ENCODE results near the gene CHST8.

CHST8 gene

DNA sequence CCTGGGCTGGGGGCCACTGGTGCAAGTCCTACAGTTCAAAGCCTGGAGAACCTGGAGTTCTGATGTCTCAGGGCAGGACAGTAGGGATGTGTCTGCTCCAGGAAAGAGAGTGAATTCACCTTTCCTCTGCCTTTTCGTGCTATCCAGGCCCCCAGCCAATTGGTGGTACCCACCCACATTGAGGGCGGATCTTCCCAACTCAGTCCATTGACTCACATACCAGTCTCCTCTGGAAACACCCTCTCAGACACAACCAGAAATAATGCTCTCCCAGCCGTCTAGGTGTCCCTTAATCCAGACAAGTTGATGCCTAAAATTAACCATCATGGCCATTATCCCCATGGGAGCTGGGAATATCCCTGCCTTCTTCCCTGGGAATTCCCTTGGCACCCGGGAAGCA is 38.8 kb upstream of the CHST8 start:
- H3K27ac ChIP-seq, result no peak overlapping the region
- DNase-seq (ENCODE audit: low spot score), result no peak
- no peak for TF ChIP-seq CTCF (conservative IDR thresholded peaks at IDR 0.05; ENCODE audit: low read depth)
- CTCF ChIA-PET, result no interaction called here
- POLR2A ChIA-PET (ENCODE audit: low non-redundant PET), result no interaction called here

GRCh38 chr19:33587150-33587549 is 34.6 kb upstream of the CHST8 start:
- ChIA-PET CTCF (interaction anchor here (0.6 kb wide), 1 partner anchor 429 kb away, joined by 3 read pairs; no protein-coding TSS in a partner anchor), POLR2A (ENCODE audit: low non-redundant PET) (no interaction called here)
- TF ChIP-seq CTCF (conservative IDR thresholded peaks at IDR 0.05; ENCODE audit: low read depth), result no peak

GRCh38 chr19:33590224-33590623 is 31.5 kb upstream of the CHST8 start:
- ChIA-PET POLR2A (ENCODE audit: low non-redundant PET) (no interaction called here), CTCF (no interaction called here)
- TF ChIP-seq CTCF (conservative IDR thresholded peaks at IDR 0.05; ENCODE audit: low read depth), result no peak

More at GRCh38 chr19:33587150-33587549, 34.6 kb upstream of the CHST8 start:
- no peak for DNase-seq (ENCODE audit: low spot score)
- no peak overlapping the region for H3K27ac ChIP-seq

GRCh38 chr19:33595783-33596182 is 26.0 kb upstream of the CHST8 start:
- ChIA-PET POLR2A (ENCODE audit: low non-redundant PET) (no interaction called here), CTCF (interaction anchor here (0.6 kb wide), 2 partner anchors 43 to 411 kb away, joined by 3 to 6 read pairs; no protein-coding TSS in a partner anchor)
- no peak for TF ChIP-seq CTCF (conservative IDR thresholded peaks at IDR 0.05; ENCODE audit: low read depth)
- DNase-seq (ENCODE audit: low spot score), result no peak
- no peak overlapping the region for H3K27ac ChIP-seq

More at GRCh38 chr19:33590224-33590623, 31.5 kb upstream of the CHST8 start:
- no peak for DNase-seq (ENCODE audit: low spot score)
- H3K27ac ChIP-seq, result no peak overlapping the region

DNA sequence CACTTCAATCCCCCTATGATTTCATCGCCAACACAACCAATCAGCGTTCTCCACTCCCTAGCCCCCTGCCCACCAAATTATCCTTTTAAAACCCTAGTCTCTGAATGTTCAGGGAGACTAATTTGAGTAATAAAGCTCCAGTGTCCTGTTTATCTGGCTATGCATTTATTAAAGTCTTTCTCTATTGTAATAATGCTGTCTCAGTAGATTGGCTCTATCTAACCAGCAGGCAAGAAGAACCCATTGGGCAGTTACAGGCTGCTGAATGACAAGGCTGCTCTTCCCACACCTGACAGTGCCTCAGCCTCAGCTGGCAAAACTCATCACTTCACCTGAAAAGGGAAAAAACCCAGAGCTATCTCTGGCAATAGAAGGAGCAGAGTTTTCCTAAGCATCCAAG is 20.2 kb upstream of the CHST8 start:
- ChIA-PET POLR2A (ENCODE audit: low non-redundant PET) (no interaction called here), CTCF (interaction anchor here (0.5 kb wide), 1 partner anchor 37 kb away, joined by 3 read pairs; no protein-coding TSS in a partner anchor)
- no peak for TF ChIP-seq CTCF (conservative IDR thresholded peaks at IDR 0.05; ENCODE audit: low read depth)

GRCh38 chr19:33602576-33603204 is 19.1 kb upstream of the CHST8 start:
- CTCF ChIA-PET, result no interaction called here
- H3K27ac ChIP-seq, result no peak overlapping the region

More for the DNA sequence above, 20.2 kb upstream of the CHST8 start:
- no peak for DNase-seq (ENCODE audit: low spot score)
- no peak overlapping the region for H3K27ac ChIP-seq

More at GRCh38 chr19:33602576-33603204, 19.1 kb upstream of the CHST8 start:
- DNase-seq (ENCODE audit: low spot score), result no peak
- POLR2A ChIA-PET (ENCODE audit: low non-redundant PET), result no interaction called here
- TF ChIP-seq CTCF (conservative IDR thresholded peaks at IDR 0.05; ENCODE audit: low read depth), result no peak

Measured in RWPE1 (cell line).